Myocyte (in vitro differentiated cells): ENCODE results near the gene WFDC6. TPM values are rescaled to one million over a fixed set of nuclear protein-coding genes. Genes with fewer than 3 reads are reported as not detected.

Experiments
- DNase-seq: peaks from one replicate; pipeline ENCODE4 v3.0.0-alpha.2; 2012; ENCODE audit warnings: low read depth
- total RNA-seq: library from RNA; depleted of rRNA; stranded (reverse); fragments of >200 nt; gene quantifications from 2 replicates; pipeline ENCODE4 v1.2.3, GENCODE V29; 2014

WFDC6 gene
- total RNA-seq, 1 donor from 2014 or later: not detected

- no peak for DNase-seq
Observed at GRCh38 chr20:45518282-45518681, 21.0 kb downstream of the WFDC6 start.

DNA sequence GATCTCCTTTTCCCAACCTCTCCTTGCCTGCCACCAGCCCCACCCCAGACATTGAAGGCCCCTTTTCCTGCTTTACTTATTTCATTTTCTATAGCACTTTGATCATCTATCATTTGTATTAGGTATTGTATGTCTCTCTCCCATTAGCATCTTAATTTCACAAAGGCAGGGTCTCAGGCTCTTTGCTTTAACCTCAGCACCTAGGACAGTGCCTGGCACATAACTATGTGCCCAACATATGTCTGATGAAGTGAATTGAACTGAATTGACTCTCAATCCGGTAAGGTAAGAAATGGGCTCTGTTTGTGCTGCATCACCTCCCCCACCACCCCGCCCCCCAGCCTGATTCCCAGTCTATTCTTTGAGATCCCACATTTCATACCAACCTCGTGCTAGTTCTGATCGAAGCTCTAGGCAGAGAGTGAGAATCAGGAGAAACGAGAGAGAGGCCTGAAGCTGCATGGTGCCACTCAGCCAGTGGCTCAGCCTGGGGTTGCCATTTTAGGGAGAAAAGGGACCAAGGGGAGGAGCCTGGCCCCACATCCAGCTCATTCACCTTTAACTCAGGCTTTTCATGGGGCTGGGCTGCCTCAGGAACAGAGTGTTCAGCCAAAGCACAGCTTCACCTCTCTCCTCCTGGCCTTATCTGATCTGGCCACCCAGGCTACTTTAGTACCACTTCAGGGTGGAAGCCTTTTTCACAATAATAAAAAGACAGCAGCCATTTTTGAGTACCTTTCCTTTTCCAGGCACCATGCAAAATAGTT is 24.0 kb downstream of the WFDC6 start, which contains the start of gene SPINT3:
Gene SPINT3 (minus strand): TSS at position 476 of the 767 bp plus-strand sequence. CDS start 14 bp downstream, at position 462.
- no peak for DNase-seq

DNA sequence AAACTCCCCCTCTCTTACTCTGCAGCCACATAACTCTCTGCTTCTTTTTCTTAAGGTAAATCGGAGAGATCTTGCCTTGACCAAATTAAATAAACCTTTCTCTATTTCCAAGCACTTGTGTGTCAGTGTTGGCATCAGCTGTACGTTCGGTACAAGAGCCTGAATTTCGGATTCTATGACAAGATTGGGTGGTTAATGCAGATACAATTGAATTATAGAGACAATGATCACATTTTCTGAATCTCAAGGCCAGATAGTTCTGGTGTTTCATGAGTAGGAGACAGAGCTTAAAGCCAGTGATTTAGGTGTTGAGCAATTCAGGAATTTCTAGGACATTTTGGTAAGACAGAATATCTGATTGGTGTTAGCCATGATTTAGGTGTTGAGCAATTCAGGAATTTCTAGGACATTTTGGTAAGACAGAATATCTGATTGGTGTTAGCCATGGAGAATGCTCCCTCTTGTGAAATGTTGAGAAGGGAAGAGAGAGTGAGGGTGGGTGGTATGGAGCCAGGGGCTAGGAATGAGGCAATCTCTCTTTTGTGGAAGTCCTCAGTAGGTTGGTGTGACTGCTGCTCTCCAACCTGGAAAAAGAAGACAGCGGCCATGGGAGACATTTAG is 28.9 kb downstream of the WFDC6 start:
- DNase-seq: no peak

- no peak for DNase-seq
Observed at GRCh38 chr20:45509091-45509490, 30.2 kb downstream of the WFDC6 start.

GRCh38 chr20:45508068-45508886 is 31.0 kb downstream of the WFDC6 start:
- DNase-seq: no peak

GRCh38 chr20:45507011-45507820 is 32.1 kb downstream of the WFDC6 start:
- DNase-seq: peak; percentile 2

- DNase-seq: no peak
Observed at GRCh38 chr20:45506398-45506797, 32.9 kb downstream of the WFDC6 start.

GRCh38 chr20:45503403-45503802 is 35.9 kb downstream of the WFDC6 start:
- no peak for DNase-seq

- no peak for DNase-seq
Observed at GRCh38 chr20:45502561-45502960, 36.7 kb downstream of the WFDC6 start.

- no peak for DNase-seq
Observed at GRCh38 chr20:45501600-45501999, 37.7 kb downstream of the WFDC6 start.

GRCh38 chr20:45500022-45500421 is 39.3 kb downstream of the WFDC6 start:
- no peak for DNase-seq

DNA sequence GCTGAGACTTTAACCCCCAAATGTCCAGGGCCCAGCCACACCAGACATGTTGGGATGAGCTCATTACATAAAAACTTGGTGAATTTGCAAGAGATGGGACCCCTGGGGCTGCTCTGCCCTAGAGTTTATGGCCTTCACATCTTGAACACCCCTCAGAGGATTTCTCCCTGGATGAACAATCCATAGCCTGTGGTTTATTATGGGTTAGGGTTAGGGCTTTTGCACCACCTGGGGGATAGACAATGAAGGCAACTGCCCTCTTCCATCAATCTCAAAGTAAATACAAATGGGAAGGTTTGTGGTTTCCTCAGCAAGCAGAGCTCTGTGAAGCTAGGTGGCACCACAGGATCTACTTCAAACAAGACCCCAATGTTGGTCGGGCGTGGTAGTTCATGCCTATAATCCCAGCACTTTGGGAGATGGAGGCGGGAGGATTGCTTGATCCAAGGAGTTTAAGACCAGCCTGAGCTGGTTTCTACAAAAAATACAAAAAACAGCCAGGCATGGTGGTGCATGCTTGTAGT is 41.2 kb downstream of the WFDC6 start:
- no peak for DNase-seq

DNA sequence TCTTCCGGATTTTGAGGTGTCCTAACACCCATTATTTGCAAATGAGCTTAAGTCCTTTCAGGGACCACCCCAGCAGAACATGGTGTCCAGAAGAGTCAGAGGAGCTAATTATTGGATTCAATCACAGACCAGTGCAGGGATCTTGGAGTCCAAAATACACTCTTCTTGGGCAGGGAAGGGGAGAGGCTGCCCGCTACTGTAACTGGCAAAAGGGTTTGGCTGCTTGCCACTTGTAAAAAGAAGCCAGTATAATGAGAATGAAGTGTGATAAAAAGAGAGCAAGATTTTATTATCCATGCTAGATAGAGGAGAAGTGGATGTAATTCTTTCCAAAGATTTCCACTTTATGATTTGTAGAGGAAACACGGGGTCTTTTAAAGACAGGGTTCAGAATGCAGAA is 43.1 kb downstream of the WFDC6 start:
- no peak for DNase-seq

DNA sequence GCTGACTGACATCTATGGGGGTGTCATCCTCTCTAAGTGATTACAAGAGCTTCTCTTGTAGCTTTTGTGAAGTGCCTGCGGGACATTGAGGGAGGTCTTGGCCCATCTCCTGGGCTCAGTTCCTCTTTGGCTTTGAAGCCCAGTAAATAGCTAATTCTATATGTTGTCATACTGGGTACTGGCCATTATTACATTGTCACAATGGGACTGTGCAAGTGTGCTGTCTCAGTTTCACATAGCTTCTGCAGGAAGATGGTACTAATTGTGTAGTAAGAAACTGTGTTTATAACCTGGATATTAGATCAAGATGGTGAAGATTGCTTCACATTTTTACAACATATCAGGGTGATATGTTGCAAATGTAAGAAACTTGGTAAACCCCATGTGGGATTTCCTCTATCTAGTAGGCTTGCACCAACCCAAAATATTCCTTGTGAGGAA is 43.8 kb downstream of the WFDC6 start:
- DNase-seq: no peak

DNA sequence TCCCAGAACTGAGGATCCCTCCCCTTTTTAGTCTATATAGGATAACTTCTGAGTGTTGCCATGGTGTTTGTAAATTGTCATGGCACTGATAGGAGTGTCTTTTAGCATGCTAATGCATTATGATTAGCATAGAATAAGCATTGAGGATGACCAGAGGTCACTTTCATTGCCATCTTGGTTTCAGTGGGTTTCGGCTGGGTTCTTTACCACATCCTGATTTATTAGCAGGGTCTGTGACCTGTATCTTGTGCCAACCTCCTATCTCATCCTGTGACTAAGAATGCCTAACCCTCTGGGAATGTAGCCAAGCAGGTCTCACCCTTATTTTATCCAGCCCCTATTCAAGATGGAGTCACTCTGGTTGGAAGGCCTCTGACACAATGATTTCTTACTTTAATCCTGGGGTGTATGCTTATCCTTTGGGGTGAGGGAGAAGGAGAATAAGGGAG is 50.2 kb downstream of the WFDC6 start:
- peak; percentile 14 for DNase-seq

DNA sequence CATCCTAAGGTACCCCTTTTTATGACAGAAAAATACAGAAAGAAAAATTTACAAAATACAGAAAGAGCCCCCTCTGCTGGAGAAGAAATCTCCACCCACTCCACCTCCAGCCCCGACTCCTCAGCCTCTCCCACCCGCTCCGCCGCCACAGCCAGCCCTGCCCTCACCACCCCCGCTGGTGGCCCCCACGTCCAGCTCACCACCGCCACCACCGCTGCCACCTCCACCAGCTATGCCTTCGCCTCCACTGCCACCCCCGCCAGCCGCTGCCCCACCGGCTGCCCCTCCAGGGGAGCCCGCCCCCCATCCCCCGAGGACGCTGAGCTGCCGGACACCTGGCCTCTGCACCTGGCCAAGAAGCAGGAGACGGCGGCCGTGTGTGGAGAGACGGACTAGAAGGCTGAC is 52.0 kb downstream of the WFDC6 start:
- no peak for DNase-seq

DNA sequence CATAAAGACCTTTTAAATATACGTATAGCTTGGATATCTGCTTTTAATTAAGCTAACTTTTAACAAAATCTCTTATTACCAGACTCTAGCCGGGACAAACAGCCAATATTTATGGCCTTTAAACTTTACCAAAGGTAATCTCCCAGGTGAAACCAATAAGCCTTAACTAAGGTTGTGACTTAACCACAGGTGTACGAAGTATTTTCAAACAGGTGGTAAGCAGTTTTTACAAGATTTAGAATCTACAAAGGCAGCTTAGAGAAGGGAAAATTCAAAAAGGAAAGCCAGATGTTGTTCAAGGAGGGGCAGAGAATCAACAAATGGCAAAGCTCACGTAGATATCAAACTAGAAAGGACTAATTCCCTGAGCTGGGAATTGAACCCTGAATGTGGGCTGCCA is 53.9 kb downstream of the WFDC6 start:
- no peak for DNase-seq

- no peak for DNase-seq
Observed at GRCh38 chr20:45484676-45485075, 54.6 kb downstream of the WFDC6 start.
